Tibial nerve (tissue), 4 donors: Measurements from ENCODE around the gene DMD.

Source experiments
- EP300 ChIP-seq, 2 donors: sonication (generic); formaldehyde crosslinking; IDR thresholded peaks; one replicate each; pipeline ENCODE4 v1.6.1; 2017; ENCODE audit warnings: antibody characterized with exemption in 2 of 2, mild to moderate bottlenecking in 1 of 2
- POLR2A ChIP-seq, 2 donors: fragments of 450-650 bp; IDR thresholded peaks; one replicate each; pipeline ENCODE4 v1.6.1; 2017; ENCODE audit warnings: antibody characterized with exemption in 2 of 2, mild to moderate bottlenecking in 2 of 2, moderate library complexity in 2 of 2
- TF ChIP-seq, protein P1 (sequence below), 5 experiments: fragments of 200-600 bp in 3 of 5; fragments of 450-650 bp in 2 of 5; sonication (generic) in 3 of 5; IDR thresholded peaks; one replicate each; pipeline ENCODE4 v1.5.1; 2016 to 2019; ENCODE audit warnings: antibody characterized with exemption in 5 of 5, mild to moderate bottlenecking in 3 of 5, moderate library complexity in 2 of 5

DNA sequence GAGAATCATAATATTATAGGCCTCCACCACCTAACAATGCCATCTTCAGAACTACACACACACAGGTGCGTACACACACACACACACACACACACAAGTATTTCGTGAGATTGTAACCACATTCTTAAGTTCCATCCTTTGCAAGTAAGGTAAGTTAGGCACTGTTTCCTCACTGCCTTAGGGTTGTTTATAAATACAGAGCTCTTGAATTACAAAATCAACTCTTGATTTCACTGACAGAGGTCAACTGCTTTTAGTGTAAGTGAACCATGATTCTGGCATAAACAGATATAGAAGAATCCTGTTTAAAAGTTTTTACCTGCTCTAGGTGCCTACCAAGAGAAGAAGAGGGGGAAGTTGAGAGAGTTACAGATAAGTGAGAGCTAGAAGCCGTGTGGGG lies 166.1 kb downstream of the DMD start:
- TF ChIP-seq, protein P1, sequence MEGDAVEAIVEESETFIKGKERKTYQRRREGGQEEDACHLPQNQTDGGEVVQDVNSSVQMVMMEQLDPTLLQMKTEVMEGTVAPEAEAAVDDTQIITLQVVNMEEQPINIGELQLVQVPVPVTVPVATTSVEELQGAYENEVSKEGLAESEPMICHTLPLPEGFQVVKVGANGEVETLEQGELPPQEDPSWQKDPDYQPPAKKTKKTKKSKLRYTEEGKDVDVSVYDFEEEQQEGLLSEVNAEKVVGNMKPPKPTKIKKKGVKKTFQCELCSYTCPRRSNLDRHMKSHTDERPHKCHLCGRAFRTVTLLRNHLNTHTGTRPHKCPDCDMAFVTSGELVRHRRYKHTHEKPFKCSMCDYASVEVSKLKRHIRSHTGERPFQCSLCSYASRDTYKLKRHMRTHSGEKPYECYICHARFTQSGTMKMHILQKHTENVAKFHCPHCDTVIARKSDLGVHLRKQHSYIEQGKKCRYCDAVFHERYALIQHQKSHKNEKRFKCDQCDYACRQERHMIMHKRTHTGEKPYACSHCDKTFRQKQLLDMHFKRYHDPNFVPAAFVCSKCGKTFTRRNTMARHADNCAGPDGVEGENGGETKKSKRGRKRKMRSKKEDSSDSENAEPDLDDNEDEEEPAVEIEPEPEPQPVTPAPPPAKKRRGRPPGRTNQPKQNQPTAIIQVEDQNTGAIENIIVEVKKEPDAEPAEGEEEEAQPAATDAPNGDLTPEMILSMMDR (IDR thresholded peaks at IDR 0.05): no peak
- TF ChIP-seq POLR2A (IDR thresholded peaks at IDR 0.05) (no peak), EP300 (IDR thresholded peaks at IDR 0.05) (no peak)
